Parathyroid adenoma (tissue), 2 donors: ENCODE measurements around the gene ITGAX.

Experiments
- H2AFZ ChIP-seq: fragments of 300-600 bp; sonication (generic); one replicate; pipeline ENCODE4 v1.7.0; 2017; ENCODE audit warnings: antibody characterized with exemption, mild to moderate bottlenecking
- H3K27ac ChIP-seq: fragments of 300-600 bp; sonication (generic); one replicate; pipeline ENCODE4 v1.7.0; 2017
- H3K27me3 ChIP-seq: fragments of 300-600 bp; sonication (generic); one replicate; pipeline ENCODE4 v1.7.0; 2017; ENCODE audit warnings: low read length; ENCODE audit not compliant: control insufficient read depth, insufficient read depth
- H3K36me3 ChIP-seq: fragments of 300-600 bp; sonication (generic); one replicate; pipeline ENCODE4 v1.7.0; 2017; ENCODE audit warnings: low read length; ENCODE audit not compliant: control insufficient read depth, insufficient read depth
- H3K4me1 ChIP-seq: fragments of 300-600 bp; sonication (generic); one replicate; pipeline ENCODE4 v1.7.0; 2017; ENCODE audit warnings: control low read depth
- H3K4me2 ChIP-seq: fragments of 300-600 bp; sonication (generic); one replicate; pipeline ENCODE4 v1.7.0; 2017; ENCODE audit warnings: low read length
- H3K4me3 ChIP-seq: fragments of 300-600 bp; sonication (generic); one replicate; pipeline ENCODE4 v1.7.0; 2017; ENCODE audit warnings: low read depth, low read length
- H3K79me2 ChIP-seq: fragments of 300-600 bp; sonication (generic); one replicate; pipeline ENCODE4 v1.7.0; 2017; ENCODE audit warnings: control low read depth
- H3K9ac ChIP-seq: fragments of 300-600 bp; sonication (generic); one replicate; pipeline ENCODE4 v1.7.0; 2017; ENCODE audit warnings: mild to moderate bottlenecking
- H3K9me3 ChIP-seq: fragments of 300-600 bp; sonication (generic); one replicate; pipeline ENCODE4 v1.7.0; 2017; ENCODE audit warnings: low read length; ENCODE audit not compliant: control insufficient read depth
- TF ChIP-seq, protein P1 (sequence below): fragments of 300-600 bp; sonication (generic); IDR thresholded peaks from one replicate; pipeline ENCODE4 v1.7.0; 2017; ENCODE audit warnings: antibody characterized with exemption, mild to moderate bottlenecking
- donor health status: primary hyperparathyroidism.

Gene ITGAX

DNA sequence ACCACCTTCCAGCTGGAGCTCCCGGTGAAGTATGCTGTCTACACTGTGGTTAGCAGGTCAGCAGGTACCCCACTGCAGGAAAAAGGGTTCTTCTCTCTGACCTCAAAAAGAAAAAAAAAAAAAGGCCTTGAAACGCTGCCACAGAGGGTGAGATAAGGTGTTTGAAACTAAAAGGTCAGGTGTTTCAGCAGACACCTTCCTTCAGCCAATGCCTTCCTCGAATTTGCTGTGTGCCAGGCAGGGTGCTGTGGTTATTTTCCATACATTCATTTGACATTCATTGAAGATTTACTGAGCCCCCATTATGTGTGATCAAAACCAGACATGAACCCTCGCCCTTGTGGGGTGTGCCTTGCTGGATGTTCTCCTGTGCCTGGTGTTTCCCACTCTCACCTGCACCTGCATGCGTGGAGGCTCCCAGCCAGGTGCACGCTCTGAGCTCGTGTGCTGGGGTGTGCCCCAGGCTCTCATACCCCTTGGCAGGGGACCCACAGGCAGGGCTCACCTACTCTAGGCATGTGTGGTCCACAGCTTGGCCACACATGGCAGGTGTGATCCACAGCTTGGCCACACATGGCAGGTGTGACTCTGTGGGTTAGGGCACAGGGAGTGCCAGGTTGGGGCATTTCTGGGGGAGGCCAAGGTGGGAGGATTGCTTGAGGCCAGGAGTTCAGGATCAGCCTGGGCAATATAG, 22.4 kb downstream of the ITGAX start:
- no peak overlapping the region for H3K9ac ChIP-seq
- H3K27ac ChIP-seq = no peak overlapping the region
- no peaks in the 10 kb centered on the region for H3K9me3 ChIP-seq
- H3K4me1 ChIP-seq = no peaks in the 10 kb centered on the region
- no peak overlapping the region for H3K4me2 ChIP-seq
- no peak overlapping the region for H2AFZ ChIP-seq
- TF ChIP-seq, protein P1, sequence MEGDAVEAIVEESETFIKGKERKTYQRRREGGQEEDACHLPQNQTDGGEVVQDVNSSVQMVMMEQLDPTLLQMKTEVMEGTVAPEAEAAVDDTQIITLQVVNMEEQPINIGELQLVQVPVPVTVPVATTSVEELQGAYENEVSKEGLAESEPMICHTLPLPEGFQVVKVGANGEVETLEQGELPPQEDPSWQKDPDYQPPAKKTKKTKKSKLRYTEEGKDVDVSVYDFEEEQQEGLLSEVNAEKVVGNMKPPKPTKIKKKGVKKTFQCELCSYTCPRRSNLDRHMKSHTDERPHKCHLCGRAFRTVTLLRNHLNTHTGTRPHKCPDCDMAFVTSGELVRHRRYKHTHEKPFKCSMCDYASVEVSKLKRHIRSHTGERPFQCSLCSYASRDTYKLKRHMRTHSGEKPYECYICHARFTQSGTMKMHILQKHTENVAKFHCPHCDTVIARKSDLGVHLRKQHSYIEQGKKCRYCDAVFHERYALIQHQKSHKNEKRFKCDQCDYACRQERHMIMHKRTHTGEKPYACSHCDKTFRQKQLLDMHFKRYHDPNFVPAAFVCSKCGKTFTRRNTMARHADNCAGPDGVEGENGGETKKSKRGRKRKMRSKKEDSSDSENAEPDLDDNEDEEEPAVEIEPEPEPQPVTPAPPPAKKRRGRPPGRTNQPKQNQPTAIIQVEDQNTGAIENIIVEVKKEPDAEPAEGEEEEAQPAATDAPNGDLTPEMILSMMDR = no peak
- H3K4me3 ChIP-seq = no peak overlapping the region
- H3K79me2 ChIP-seq = no peaks in the 10 kb centered on the region
- no peaks in the 10 kb centered on the region for H3K36me3 ChIP-seq
- H3K27me3 ChIP-seq = no peaks in the 10 kb centered on the region

DNA sequence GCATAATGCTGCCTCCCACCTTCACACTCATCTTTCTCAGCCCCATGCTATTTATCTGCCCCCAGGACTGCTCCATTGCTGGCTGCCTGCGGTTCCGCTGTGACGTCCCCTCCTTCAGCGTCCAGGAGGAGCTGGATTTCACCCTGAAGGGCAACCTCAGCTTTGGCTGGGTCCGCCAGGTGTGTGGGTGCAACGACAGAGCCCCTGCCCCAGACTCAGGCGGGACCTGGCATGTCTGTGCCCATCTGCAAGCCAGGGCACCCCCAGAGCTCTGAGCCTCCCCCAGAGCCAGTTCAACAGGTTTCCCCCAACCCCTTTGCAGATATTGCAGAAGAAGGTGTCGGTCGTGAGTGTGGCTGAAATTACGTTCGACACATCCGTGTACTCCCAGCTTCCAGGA, 25.2 kb downstream of the ITGAX start:
- no peak overlapping the region for H3K4me3 ChIP-seq
- no peak overlapping the region for H3K9ac ChIP-seq
- TF ChIP-seq, protein P1 = no peak
- no peak overlapping the region for H3K27ac ChIP-seq
- no peaks in the 10 kb centered on the region for H3K79me2 ChIP-seq
- no peaks in the 10 kb centered on the region for H3K9me3 ChIP-seq
- H3K27me3 ChIP-seq = no peaks in the 10 kb centered on the region
- H3K4me1 ChIP-seq = no peaks in the 10 kb centered on the region
- H3K36me3 ChIP-seq = no peaks in the 10 kb centered on the region
- no peak overlapping the region for H3K4me2 ChIP-seq
- no peak overlapping the region for H2AFZ ChIP-seq

DNA sequence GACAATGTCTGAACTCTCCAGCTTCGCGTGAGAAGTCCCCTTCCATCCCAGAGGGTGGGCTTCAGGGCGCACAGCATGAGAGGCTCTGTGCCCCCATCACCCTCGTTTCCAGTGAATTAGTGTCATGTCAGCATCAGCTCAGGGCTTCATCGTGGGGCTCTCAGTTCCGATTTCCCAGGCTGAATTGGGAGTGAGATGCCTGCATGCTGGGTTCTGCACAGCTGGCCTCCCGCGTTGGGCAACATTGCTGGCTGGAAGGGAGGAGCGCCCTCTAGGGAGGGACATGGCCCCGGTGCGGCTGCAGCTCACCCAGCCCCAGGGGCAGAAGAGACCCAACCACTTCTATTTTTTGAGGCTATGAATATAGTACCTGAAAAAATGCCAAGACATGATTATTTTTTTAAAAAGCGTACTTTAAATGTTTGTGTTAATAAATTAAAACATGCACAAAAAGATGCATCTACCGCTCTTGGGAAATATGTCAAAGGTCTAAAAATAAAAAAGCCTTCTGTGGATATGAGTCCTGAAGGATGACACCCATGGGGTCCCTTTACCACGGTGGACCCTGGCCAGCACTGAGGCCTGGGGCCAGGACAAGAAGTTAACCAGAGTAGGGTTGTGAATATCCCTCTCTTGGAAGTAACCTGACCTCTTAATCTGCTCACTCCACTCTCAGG, 27.6 kb downstream of the ITGAX start:
- H3K36me3 ChIP-seq = no peaks in the 10 kb centered on the region
- H3K4me3 ChIP-seq = no peak overlapping the region
- no peak overlapping the region for H3K9ac ChIP-seq
- TF ChIP-seq, protein P1 = peak; percentile 71
- no peak overlapping the region for H3K4me2 ChIP-seq
- no peaks in the 10 kb centered on the region for H3K9me3 ChIP-seq
- no peak overlapping the region for H2AFZ ChIP-seq
- H3K4me1 ChIP-seq = no peaks in the 10 kb centered on the region
- H3K27ac ChIP-seq = no peak overlapping the region
- H3K79me2 ChIP-seq = no peaks in the 10 kb centered on the region
- no peaks in the 10 kb centered on the region for H3K27me3 ChIP-seq

DNA sequence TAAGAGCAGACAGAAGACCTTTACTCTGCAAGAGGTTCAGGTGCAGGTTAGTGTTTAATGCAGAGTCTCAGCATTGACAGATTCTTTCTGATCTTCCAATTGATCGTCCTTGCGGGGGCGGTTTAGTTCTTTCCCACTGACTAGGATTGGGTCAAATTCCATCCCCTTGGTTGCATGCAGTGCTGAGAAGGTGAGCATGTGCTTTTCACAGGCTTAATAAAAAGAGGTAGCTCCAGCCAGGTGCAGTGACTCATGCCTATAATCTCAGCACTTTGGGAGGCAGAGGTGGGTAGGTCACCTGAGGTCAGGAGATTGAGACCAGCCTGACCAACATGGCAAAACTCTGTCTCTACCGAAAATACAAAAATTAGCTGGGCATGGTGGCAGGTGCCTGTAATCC, 30.7 kb downstream of the ITGAX start:
- Histone ChIP-seq H3K9me3 (no peaks in the 10 kb centered on the region), H3K36me3 (no peaks in the 10 kb centered on the region), H3K4me3 (peak overlapping the region; percentile 3), H3K79me2 (no peaks in the 10 kb centered on the region), H3K4me1 (peaks cover 8% of the 10 kb centered on the region), H3K4me2 (no peak overlapping the region), H3K27me3 (no peaks in the 10 kb centered on the region), H2AFZ (peak overlapping the region; percentile 39), H3K9ac (no peak overlapping the region), H3K27ac (no peak overlapping the region)
- TF ChIP-seq, protein P1 = no peak
